Kasumi-1 (cell line): ENCODE data around the gene OBSCN.

ENCODE experiments used
- DNase-seq, 2 experiments: peaks; one replicate each; lab custom pipeline; 2025; lab: John Stamatoyannopoulos, UW

The OBSCN gene

GRCh38 chr1:228291906-228292608 is 84.2 kb downstream of the OBSCN start:
- no peak for DNase-seq

DNA sequence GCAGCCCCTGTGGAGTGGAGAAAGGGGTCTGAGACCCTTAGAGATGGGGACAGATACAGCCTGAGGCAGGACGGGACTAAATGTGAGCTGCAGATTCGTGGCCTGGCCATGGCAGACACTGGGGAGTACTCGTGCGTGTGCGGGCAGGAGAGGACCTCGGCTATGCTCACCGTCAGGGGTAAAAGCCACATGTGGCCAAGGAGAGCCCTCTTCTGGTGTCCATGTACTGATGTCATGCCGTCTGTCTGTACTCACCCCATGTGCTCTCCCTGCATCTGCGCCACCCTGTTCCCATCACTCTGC is 84.7 kb downstream of the OBSCN start:
- DNase-seq: no peak

GRCh38 chr1:228293393-228293792 is 85.5 kb downstream of the OBSCN start:
- no peak for DNase-seq

- DNase-seq: no peak
Observed at GRCh38 chr1:228293816-228294500, 86.1 kb downstream of the OBSCN start.

GRCh38 chr1:228294717-228295116 is 86.9 kb downstream of the OBSCN start:
- no peak for DNase-seq

- no peak for DNase-seq
Observed at GRCh38 chr1:228295201-228295600, 87.4 kb downstream of the OBSCN start.

- no peak for DNase-seq
Observed at GRCh38 chr1:228295981-228296380, 88.1 kb downstream of the OBSCN start.

GRCh38 chr1:228297242-228297641 is 89.4 kb downstream of the OBSCN start:
- DNase-seq: no peak

DNA sequence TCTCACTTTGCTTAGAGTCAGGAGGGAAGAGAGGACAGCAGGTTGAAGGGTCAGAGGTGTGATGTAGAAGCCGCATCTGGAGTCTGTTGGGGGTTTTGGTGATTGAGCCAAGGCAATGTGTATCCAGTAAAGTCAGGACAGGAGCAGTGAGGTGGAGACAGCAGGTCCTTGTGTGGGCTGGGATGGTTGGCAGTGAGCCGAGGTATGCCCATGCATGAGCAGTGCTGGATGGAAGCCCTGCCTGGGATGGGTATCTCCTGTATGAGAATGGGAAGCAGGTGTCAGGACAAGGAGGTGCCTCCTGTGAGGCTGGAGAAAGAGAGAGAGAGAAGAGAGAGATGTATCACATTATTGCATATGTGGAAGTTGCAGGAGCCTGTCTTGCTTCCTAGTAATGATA is 90.0 kb downstream of the OBSCN start:
- no peak for DNase-seq

- no peak for DNase-seq
Observed at GRCh38 chr1:228298471-228298870, 90.6 kb downstream of the OBSCN start.

GRCh38 chr1:228299211-228299610 is 91.4 kb downstream of the OBSCN start:
- DNase-seq: no peak

GRCh38 chr1:228299901-228300300 is 92.1 kb downstream of the OBSCN start:
- no peak for DNase-seq

DNA sequence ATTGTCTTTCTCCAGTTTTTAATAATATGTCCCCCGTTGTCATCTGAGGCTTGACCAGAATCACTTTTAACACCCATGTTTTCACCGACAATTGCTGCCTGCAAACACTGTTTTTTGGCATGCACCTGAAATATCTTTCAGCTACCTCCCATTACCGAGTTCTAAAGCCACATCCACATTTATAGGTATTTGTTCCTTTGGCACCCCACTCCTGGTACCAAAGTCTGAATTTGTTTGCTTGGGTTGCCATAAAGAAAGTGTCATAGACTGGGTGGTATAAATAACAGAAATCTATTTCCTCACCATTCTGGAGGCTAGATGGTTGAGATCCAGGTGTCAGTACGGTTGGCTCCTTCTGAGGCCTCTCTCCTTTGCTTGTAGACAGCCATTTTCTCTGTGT is 94.2 kb downstream of the OBSCN start:
- no peak for DNase-seq

GRCh38 chr1:228303596-228303995 is 95.8 kb downstream of the OBSCN start:
- no peak for DNase-seq

GRCh38 chr1:228304225-228304624 is 96.4 kb downstream of the OBSCN start:
- DNase-seq: no peak

- no peak for DNase-seq
Observed at GRCh38 chr1:228304766-228305395, 97.0 kb downstream of the OBSCN start.

- no peak for DNase-seq
Observed at GRCh38 chr1:228305721-228306152, 97.9 kb downstream of the OBSCN start.

- DNase-seq: no peak
Observed at GRCh38 chr1:228306275-228307217, 98.7 kb downstream of the OBSCN start.

DNA sequence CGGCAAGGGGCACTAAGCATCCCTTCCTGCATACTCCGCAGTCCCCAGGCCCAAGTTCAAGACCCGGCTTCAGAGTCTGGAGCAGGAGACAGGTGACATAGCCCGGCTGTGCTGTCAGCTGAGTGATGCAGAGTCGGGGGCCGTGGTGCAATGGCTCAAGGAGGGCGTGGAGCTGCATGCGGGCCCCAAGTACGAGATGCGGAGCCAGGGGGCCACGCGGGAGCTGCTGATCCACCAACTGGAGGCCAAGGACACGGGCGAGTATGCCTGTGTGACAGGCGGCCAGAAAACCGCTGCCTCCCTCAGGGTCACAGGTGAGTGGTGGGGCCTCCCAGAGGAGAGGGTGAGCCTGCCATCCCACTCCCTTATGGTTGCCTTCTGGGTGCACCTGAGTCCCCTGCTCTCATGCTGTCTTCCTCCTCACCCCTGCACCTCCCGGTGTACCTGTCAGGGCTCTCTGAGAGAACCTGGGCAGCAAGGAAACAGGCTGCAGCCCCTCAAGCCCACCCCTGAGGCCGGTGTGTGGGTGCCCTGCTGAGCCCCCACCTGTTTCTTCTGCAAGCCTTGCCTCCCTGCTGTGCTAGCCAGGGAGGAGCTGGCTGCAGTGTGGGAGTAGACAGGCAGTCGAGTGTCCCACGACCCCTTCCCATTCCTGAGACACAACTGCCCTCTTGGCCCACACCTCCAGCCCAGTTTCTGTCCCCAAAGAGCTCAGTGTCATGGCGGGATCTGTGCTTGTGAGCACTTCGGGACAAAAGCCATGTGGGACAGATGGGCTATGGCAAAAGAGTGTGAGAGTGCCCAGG is 99.6 kb downstream of the OBSCN start:
- DNase-seq: no peak

DNA sequence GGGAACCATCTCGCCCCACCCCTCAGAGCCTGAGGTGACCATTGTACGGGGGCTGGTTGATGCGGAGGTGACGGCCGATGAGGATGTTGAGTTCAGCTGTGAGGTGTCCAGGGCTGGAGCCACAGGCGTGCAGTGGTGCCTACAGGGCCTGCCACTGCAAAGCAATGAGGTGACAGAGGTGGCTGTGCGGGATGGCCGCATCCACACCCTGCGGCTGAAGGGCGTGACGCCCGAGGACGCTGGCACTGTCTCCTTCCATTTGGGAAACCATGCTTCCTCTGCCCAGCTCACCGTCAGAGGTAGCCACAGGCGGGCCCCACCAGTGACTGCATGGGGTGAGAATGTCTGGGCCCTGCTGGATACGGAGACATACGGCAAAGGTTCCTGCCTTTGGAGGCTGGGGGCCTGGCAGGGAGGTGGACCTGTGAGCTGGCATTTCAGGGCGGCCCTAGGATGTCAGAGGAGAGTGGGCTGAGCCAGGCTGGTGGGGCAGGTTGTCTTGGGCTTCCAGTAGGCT is 100.3 kb downstream of the OBSCN start:
- DNase-seq: no peak

- no peak for DNase-seq
Observed at GRCh38 chr1:228308628-228309325, 100.9 kb downstream of the OBSCN start.
